Sigmoid colon (tissue), 7 donors: ENCODE results near the gene UBE3C. TPM values are rescaled to one million over a fixed set of nuclear protein-coding genes. Genes with fewer than 3 reads are reported as not detected.

ENCODE experiments used
- DNase-seq: peaks from one replicate; pipeline ENCODE4 v3.0.0-alpha.2; 2019
- H3K27ac ChIP-seq, 4 donors: fragments of 200-600 bp; sonication (generic); one replicate each; pipeline ENCODE4 v1.5.1; 2016 to 2019; ENCODE audit warnings: mild to moderate bottlenecking in 1 of 4
- H3K27me3 ChIP-seq, 3 donors: fragments of 200-600 bp; sonication (generic); one replicate each; pipeline ENCODE4 v1.5.1; 2019; ENCODE audit warnings: mild to moderate bottlenecking in 1 of 3
- H3K36me3 ChIP-seq, 4 donors: fragments of 200-600 bp; sonication (generic); one replicate each; pipeline ENCODE4 v1.5.1; 2016 to 2019
- H3K4me1 ChIP-seq, 4 donors: fragments of 200-600 bp; sonication (generic); one replicate each; pipeline ENCODE4 v1.5.1; 2017 to 2019
- H3K4me3 ChIP-seq, 4 donors: fragments of 200-600 bp; sonication (generic); one replicate each; pipeline ENCODE4 v1.5.1; 2017 to 2019; ENCODE audit warnings: mild to moderate bottlenecking in 2 of 4, moderate library complexity in 1 of 4
- H3K9me3 ChIP-seq, 4 donors: fragments of 200-600 bp in 3 of 4; sonication (generic) in 3 of 4; one replicate each; pipeline versions ENCODE4 v1.5.1 to v1.6.1; 2013 to 2019
- CTCF ChIP-seq, 4 experiments: fragments of 450-650 bp in 3 of 4; fragments of 200-600 bp in 1 of 4; IDR thresholded peaks; one replicate each; pipeline ENCODE4 v1.5.1; 2016 to 2019; ENCODE audit warnings: antibody characterized with exemption in 4 of 4, mild to moderate bottlenecking in 3 of 4, moderate library complexity in 2 of 4
- EP300 ChIP-seq, 4 donors: sonication (generic); formaldehyde crosslinking; IDR thresholded peaks; one replicate each; pipeline ENCODE4 v1.6.1; 2017; ENCODE audit warnings: antibody characterized with exemption in 4 of 4
- POLR2A ChIP-seq, 2 donors: fragments of 450-650 bp; IDR thresholded peaks; one replicate each; pipeline ENCODE4 v1.6.1; 2016; ENCODE audit warnings: antibody characterized with exemption in 2 of 2, mild to moderate bottlenecking in 2 of 2, moderate library complexity in 2 of 2
- POLR2AphosphoS5 ChIP-seq, 4 donors: sonication (generic); formaldehyde crosslinking; IDR thresholded peaks; one replicate each; pipeline ENCODE4 v1.6.1; 2017; ENCODE audit warnings: antibody characterized with exemption in 4 of 4
- WGBS, 2 donors: extraction: QIAGEN DNeasy Blood & Tissue Kit; methylation state at CpG; one replicate each; pipeline ENCODE4 v1.1.7; 2013; 5-methylcytosine and 5-hydroxymethylcytosine counted together
- intact Hi-C: fragments of 100-400 bp; cut with DNase I; formaldehyde crosslinking; loops from one replicate; pipeline ENCODE4 v1.15.1; 2023
- polyA plus RNA-seq, 3 donors: library from polyadenylated mRNA; stranded (reverse); fragments of 200-250 nt; gene quantifications; one replicate each; pipeline ENCODE4 v1.2.3, GENCODE V29; 2013
- total RNA-seq, 4 donors: library from RNA; depleted of rRNA; stranded (reverse); fragments of >200 nt; gene quantifications; one replicate each; pipeline ENCODE4 v1.1.0, GENCODE V29; 2016
- donor health status: healthy with polysubstance abuse.
- donor health status: Bipolar disorder and iron deficiency.
- donor health status: healthy.

The UBE3C gene
- total and polyA plus RNA-seq, 7 donors = 21.0 to 84.2 (median 55.7) TPM

GRCh38 chr7:157136372-157136771, 2.4 kb upstream of the UBE3C start:
- WGBS, 2 donors = 21 to 38% methylated on average over 4 of the region's 4 CpGs
- Histone ChIP-seq H3K9me3 (no peaks in the 10 kb centered on the region), H3K36me3 (peaks cover 0 to 7% (median 0%) of the 10 kb centered on the region in 4 donors), H3K4me1 (peaks cover 0 to 21% (median 20%) of the 10 kb centered on the region in 4 donors), H3K27me3 (peaks cover 0 to 11% (median 0%) of the 10 kb centered on the region in 3 donors), H3K4me3 (no peak overlapping the region), H3K27ac (no peak overlapping the region)
- peak in 1 of 4 experiments; percentile 18 for TF ChIP-seq CTCF (IDR thresholded peaks at IDR 0.05)
- no peak for TF ChIP-seq EP300 (IDR thresholded peaks at IDR 0.05)
- intact Hi-C loops = loop anchor here (5.0 to 10.0 kb wide), 3 partner anchors 136 to 198 kb away; partner anchors contain the start of genes DNAJB6 and NOM1
- no peak for DNase-seq

- WGBS, 2 donors = 19 to 30% methylated on average over 5 of the region's 5 CpGs
- H3K27ac ChIP-seq = peak overlapping the region; percentile 88 to 94 (median 90)
- peak overlapping the region; percentile 43 to 80 (median 72) for H3K4me3 ChIP-seq
- H3K9me3 ChIP-seq = no peaks in the 10 kb centered on the region
- peaks cover 0 to 7% (median 0%) of the 10 kb centered on the region in 4 donors for H3K36me3 ChIP-seq
- H3K27me3 ChIP-seq = no peaks in the 10 kb centered on the region
- H3K4me1 ChIP-seq = peaks cover 0 to 34% (median 25%) of the 10 kb centered on the region in 4 donors
- TF ChIP-seq POLR2A (IDR thresholded peaks at IDR 0.05) (no peak), EP300 (IDR thresholded peaks at IDR 0.05) (no peak), POLR2AphosphoS5 (IDR thresholded peaks at IDR 0.05) (no peak), CTCF (IDR thresholded peaks at IDR 0.05) (no peak)
- intact Hi-C loops = loop anchor here (5.0 to 10.0 kb wide), 3 partner anchors 134 to 197 kb away; partner anchors contain the start of genes DNAJB6 and NOM1
- DNase-seq = no peak
Observed at GRCh38 chr7:157138101-157138423, 664 bp upstream of the UBE3C start.

GRCh38 chr7:157139111-157139809, 534 bp downstream of the UBE3C start:
- TF ChIP-seq CTCF (IDR thresholded peaks at IDR 0.05) = no peak
- TF ChIP-seq POLR2AphosphoS5 (IDR thresholded peaks at IDR 0.05) = no peak
- no peak for TF ChIP-seq POLR2A (IDR thresholded peaks at IDR 0.05)
- no peak for TF ChIP-seq EP300 (IDR thresholded peaks at IDR 0.05)
- Histone ChIP-seq H3K9me3 (no peaks in the 10 kb centered on the region), H3K27me3 (no peaks in the 10 kb centered on the region), H3K4me1 (peaks cover 0 to 34% (median 25%) of the 10 kb centered on the region in 4 donors), H3K36me3 (peaks cover 0 to 7% (median 0%) of the 10 kb centered on the region in 4 donors), H3K27ac (peak overlapping the region; percentile 88 to 94 (median 90)), H3K4me3 (peak overlapping the region; percentile 61 to 80 (median 72))
- WGBS, 2 donors = 1% methylated on average over 74 of the region's 74 CpGs
- peak; percentile 76 for DNase-seq
- intact Hi-C loops = loop anchor here (5.0 to 10.0 kb wide), 3 partner anchors 133 to 196 kb away; partner anchors contain the start of genes DNAJB6 and NOM1

GRCh38 chr7:157139810-157140510, 1.2 kb downstream of the UBE3C start:
- Histone ChIP-seq H3K4me1 (peaks cover 0 to 34% (median 25%) of the 10 kb centered on the region in 4 donors), H3K27ac (peak overlapping the region; percentile 88 to 94 (median 90)), H3K4me3 (peak overlapping the region; percentile 61 to 80 (median 72)), H3K36me3 (peaks cover 0 to 7% (median 0%) of the 10 kb centered on the region in 4 donors), H3K27me3 (no peaks in the 10 kb centered on the region), H3K9me3 (no peaks in the 10 kb centered on the region)
- no peak for DNase-seq
- 21 to 26% methylated on average over 19 of the region's 19 CpGs for WGBS, 2 donors
- intact Hi-C loops = loop anchor here (5.0 to 10.0 kb wide), 3 partner anchors 132 to 195 kb away; partner anchors contain the start of genes DNAJB6 and NOM1
- TF ChIP-seq POLR2AphosphoS5 (IDR thresholded peaks at IDR 0.05) (no peak), POLR2A (IDR thresholded peaks at IDR 0.05) (no peak), CTCF (IDR thresholded peaks at IDR 0.05) (no peak)
